HL-60 (cell line): Measurements from ENCODE around the gene ADAMTS12.

Experiments used
- DNase-seq, 2 experiments: peaks; one replicate each; pipeline ENCODE4 v3.0.0-alpha.2; 2010 to 2020; ENCODE audit warnings: low read depth in 1 of 2, low spot score in 1 of 2
- H3K27ac ChIP-seq: fragments of 250-450 bp; sonication (Bioruptor Pico); replicated peaks from 2 replicates; pipeline ENCODE4 v1.5.1; 2020; ENCODE audit warnings: mild to moderate bottlenecking, moderate library complexity
- H3K27me3 ChIP-seq: fragments of 250-450 bp; sonication (Bioruptor Pico); 2 replicates; pipeline ENCODE4 v1.5.1; 2021; ENCODE audit warnings: mild to moderate bottlenecking, moderate library complexity; ENCODE audit not compliant: insufficient read depth, poor library complexity, severe bottlenecking
- H3K4me3 ChIP-seq: replicated peaks from 2 replicates; pipeline ENCODE4 v1.5.1; 2011; ENCODE audit warnings: mild to moderate bottlenecking, control low read depth, low read length; ENCODE audit not compliant: insufficient read depth
- CTCF ChIP-seq: IDR thresholded peaks from one replicate; pipeline ENCODE4 v1.5.1; 2011; ENCODE audit warnings: low read length, control low read depth, inconsistent platforms; ENCODE audit not compliant: insufficient read depth
- GABPA ChIP-seq: IDR thresholded peaks from 2 replicates; pipeline ENCODE4 v1.6.1; 2012; ENCODE audit warnings: low read depth
- POLR2AphosphoS5 ChIP-seq: IDR thresholded peaks from 2 replicates; pipeline ENCODE4 v1.6.1; 2012; ENCODE audit warnings: low read depth
- REST ChIP-seq: IDR thresholded peaks from 2 replicates; pipeline ENCODE4 v1.6.1; 2012; ENCODE audit warnings: low read depth; ENCODE audit not compliant: insufficient replicate concordance
- SPI1 ChIP-seq: IDR thresholded peaks from 2 replicates; pipeline ENCODE4 v1.6.1; 2012; ENCODE audit warnings: low read depth, mild to moderate bottlenecking, borderline replicate concordance

The ADAMTS12 gene

GRCh38 chr5:33789567-33789957 is 102.2 kb downstream of the ADAMTS12 start:
- no peak for TF ChIP-seq GABPA
- TF ChIP-seq CTCF, result no peak
- TF ChIP-seq SPI1, result no peak
- TF ChIP-seq REST, result no peak
- TF ChIP-seq POLR2AphosphoS5, result no peak
- no peak overlapping the region for H3K4me3 ChIP-seq
- no peak overlapping the region for H3K27ac ChIP-seq
- no peak for DNase-seq
- no peaks in the 10 kb centered on the region for H3K27me3 ChIP-seq

- Histone ChIP-seq H3K4me3 (no peak overlapping the region), H3K27ac (no peak overlapping the region), H3K27me3 (no peaks in the 10 kb centered on the region)
- TF ChIP-seq REST (no peak), CTCF (no peak), POLR2AphosphoS5 (no peak), GABPA (no peak), SPI1 (no peak)
- DNase-seq, result no peak
These were observed 102.7 kb downstream of the ADAMTS12 start for GRCh38 chr5:33788922-33789566.

GRCh38 chr5:33785571-33785970 is 106.2 kb downstream of the ADAMTS12 start:
- no peak for TF ChIP-seq CTCF
- TF ChIP-seq POLR2AphosphoS5, result no peak
- TF ChIP-seq REST, result no peak
- TF ChIP-seq GABPA, result no peak
- no peak for TF ChIP-seq SPI1
- no peaks in the 10 kb centered on the region for H3K27me3 ChIP-seq
- DNase-seq, result no peak
- no peak overlapping the region for H3K4me3 ChIP-seq
- H3K27ac ChIP-seq, result no peak overlapping the region
